Left cardiac atrium (tissue), 4 donors: Measurements from ENCODE around the gene CSTF2T. TPM values are rescaled to one million over a fixed set of nuclear protein-coding genes. Genes with fewer than 3 reads are reported as not detected.

Experiments
- ATAC-seq, 2 donors: fragments of 200-7000 bp; cut with Tn5 transposase; one replicate each; pipeline ENCODE4 v1.9.1; 2020; ENCODE audit warnings: mild to moderate bottlenecking in 2 of 2, moderate library complexity in 2 of 2
- DNase-seq: peaks from one replicate; pipeline ENCODE4 v3.0.0-alpha.2; 2020
- intact Hi-C, 2 donors: fragments of 100-400 bp; cut with DNase I; formaldehyde crosslinking; loops; one replicate each; pipeline versions ENCODE4 v1.14.1 to v1.15.1; 2022 to 2023
- long read RNA-seq: library from polyadenylated mRNA; unstranded; transcript quantifications from one replicate; pipeline ENCODE4 v2.0.0, GENCODE V29; 2021
- total RNA-seq, 2 donors: library from RNA; stranded (reverse); fragmentation: NEBNext Ultra II Directional; extraction: Animal tissue kit (Norgen Biotek cat#: 25700); gene quantifications; one replicate each; pipeline ENCODE4 v1.2.1, GENCODE V29; 2021
- donor health status: DM: no; HTN: yes; CAD: no.
- donor health status: DM: no; HTN: yes; CAD: no; lungs with severe emphysema.
- donor health status: DM: yes; HTN: yes; CAD: no.
- donor health status: Dilated cardiomyopathy.

CSTF2T gene, protein sequence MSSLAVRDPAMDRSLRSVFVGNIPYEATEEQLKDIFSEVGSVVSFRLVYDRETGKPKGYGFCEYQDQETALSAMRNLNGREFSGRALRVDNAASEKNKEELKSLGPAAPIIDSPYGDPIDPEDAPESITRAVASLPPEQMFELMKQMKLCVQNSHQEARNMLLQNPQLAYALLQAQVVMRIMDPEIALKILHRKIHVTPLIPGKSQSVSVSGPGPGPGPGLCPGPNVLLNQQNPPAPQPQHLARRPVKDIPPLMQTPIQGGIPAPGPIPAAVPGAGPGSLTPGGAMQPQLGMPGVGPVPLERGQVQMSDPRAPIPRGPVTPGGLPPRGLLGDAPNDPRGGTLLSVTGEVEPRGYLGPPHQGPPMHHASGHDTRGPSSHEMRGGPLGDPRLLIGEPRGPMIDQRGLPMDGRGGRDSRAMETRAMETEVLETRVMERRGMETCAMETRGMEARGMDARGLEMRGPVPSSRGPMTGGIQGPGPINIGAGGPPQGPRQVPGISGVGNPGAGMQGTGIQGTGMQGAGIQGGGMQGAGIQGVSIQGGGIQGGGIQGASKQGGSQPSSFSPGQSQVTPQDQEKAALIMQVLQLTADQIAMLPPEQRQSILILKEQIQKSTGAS
- 10 to 100 TPM; 19.2 to 23.7 TPM for total RNA-seq
- long read RNA-seq, full-length matches to known transcripts: 13 of 13 reads
- long read RNA-seq, partial matches to known transcripts: 0 of 13 reads
- long read RNA-seq, other reads (novel, unspliced or antisense): 0 of 13 reads

DNA sequence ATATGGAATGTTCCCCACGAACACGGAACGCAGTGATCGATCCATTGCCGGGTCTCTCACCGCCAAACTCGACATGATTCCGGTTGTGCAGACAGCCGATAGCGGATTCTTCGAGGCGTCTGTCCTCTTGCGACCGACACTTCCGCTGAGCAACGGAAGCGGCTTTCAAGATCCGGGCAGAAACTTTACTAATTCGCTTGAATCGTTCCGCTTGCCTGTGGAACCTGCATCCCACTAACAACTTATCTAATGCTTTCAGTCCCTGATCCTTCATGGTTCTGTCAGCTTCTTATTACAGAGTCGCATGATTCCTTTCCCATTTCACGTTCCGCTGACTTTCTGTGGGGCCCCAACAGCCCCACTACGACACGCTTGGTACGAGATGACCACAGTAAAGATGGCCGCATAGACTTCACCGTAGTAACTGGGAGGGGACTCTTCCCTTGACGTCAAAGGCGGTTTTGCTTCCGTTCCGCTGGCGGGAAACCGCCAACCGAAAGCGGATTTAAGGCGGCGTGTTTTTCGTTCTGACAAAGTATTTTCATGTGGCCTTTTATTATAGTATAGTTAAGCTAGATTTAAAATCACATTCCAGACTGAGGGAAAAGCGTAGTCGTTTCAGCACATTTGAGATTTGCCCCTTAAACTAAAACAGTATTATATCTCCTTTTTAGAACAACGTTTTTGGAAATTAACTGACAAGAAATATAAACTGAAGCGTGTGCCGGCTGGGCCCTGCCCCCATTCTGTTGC is at the start of gene CSTF2T:
Gene CSTF2T (minus strand): TSS at position 121 of the 753 bp plus-strand sequence. CDS start 46 bp downstream, at position 75.
- peak; percentile 96 to 98 for ATAC-seq
- peak; percentile 91 for DNase-seq
- intact Hi-C loops: no loop called here

DNA sequence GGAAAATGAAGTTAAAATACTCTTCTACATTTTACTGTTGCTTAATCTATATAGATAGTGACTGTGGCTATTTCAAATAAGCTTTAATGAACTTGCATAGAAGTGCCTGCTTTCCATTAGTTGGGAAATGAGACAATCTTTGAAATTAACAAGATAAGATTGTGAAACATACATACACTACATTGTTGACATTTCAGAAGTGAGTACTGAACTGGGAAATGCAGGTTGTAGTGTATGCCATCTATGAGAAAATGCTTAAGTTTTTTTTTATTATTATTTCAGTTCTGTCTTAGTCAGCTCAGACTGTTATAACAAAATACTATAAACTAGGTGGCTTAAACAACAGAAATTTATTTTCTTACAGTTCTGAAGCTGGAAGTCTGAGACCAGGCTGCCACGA is 49.6 kb upstream of the CSTF2T start:
- DNase-seq (no peak), ATAC-seq (no peak)
- intact Hi-C loops: no loop called here

DNA sequence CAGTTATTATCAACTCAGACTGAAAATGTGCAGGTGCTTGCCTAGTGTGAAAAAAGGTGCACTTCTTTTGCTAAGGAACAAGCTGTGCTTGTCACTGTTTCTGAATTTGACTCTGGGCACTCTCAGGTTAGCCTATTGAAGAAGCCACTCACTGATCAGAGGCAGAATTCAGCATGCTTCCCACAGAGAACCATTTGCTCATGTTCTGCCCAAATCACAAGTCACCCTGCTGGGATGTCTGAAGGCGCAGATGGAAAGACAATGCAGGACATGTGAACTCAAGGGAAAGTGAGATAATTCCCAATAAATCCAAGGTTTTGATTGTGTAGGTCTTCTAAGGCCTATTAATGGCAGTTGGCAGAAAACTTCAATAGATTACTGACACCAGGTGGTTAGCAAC is 47.8 kb upstream of the CSTF2T start:
- ATAC-seq (no peak), DNase-seq (no peak)
- intact Hi-C loops: no loop called here

DNA sequence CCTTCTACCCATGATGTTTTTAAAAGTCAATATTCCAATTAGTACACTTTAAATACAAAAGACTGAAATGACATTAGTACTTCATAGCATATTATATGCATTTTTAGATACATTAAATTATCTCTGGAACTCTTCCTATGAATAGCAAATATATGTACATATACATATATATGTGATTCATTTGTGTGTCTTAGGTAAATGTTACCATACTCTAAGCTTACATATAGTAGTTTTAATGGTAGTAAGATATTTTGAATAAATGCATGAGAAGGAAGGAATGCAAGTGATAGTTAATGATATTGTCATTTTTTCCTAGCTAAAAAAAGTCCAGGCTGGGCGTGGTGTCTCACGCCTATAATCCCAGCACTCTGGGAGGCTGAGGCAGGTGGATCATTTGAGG is 46.0 kb upstream of the CSTF2T start:
- intact Hi-C loops: no loop called here
- DNase-seq: no peak

DNA sequence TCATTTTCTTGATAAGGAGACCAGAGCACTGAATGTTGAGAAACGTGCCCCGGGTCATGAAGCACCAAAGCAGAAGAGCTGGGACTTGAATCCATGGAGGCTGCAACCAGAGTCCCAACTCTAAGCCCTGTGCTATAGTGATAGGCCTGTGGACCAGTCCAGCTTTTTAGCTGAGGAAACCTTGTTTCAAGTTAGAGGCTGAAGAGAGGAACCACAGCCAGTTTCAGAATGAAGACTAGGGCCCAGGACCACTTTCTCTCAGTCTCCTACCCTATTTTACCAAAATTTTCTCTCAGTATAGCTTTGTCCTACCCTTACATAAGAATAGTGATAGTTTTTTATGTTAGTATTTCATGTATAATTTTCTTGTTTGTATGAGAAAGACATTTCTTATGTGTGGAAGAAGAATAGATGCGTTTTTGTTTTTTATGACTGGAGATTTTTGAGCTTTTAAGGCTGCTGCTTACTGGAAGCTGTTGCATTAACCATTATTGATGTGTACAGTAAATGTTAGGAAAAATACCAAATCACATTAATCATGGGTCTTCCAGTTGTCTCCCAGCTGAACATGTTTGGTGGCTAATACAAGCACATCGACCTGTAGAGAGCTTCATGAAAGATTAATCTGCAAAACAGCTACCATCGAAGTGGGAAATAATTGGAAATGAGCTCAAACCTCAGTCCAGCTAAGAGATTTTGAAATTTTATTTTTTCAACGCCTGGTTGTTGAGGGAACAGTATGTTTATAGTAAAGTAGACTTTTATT is 45.0 kb upstream of the CSTF2T start:
- ATAC-seq (no peak), DNase-seq (no peak)
- intact Hi-C loops: no loop called here

More for the DNA sequence above, 46.0 kb upstream of the CSTF2T start:
- ATAC-seq: no peak

DNA sequence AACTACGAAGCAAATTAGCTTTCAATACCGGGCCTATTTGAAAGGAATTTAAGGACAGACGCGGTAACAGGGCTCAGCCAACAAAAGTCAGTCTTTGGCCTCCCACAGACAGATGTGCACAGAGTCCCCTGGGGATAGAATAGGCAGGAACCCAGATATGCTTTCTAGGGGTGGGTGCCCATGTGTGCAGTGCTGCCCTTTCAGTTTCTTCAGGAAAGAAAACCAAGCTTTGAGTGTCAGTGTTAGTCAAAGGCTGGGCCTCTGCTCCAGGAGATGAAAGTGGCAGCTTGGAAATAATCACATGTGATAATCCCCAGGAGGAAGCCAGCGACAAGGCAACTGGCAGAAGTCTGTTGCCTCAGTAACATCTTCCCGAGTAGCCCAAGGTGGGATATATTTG is 43.8 kb upstream of the CSTF2T start:
- DNase-seq: no peak
- peak in 1 of 2 donors; percentile 30 for ATAC-seq
- intact Hi-C loops: no loop called here

DNA sequence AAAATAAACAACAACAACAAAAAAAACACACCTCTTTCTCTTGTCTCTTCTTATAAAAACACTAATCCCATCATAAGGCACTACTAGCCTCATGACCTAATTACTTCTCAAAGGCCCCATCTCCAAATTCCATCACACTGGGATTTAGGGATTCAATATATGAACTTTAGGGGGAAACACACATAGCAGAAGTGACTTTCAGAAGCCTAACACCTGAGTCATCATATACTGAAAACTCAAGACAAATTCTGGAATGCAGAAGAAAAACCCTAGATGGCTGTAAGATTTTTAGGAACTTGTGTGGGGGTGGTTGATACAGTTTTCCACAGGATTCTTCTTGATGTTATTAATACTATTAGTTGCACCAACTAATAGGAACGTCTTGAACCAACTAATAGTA is 33.7 kb upstream of the CSTF2T start:
- no peak for DNase-seq
- no peak for ATAC-seq
- intact Hi-C loops: no loop called here

DNA sequence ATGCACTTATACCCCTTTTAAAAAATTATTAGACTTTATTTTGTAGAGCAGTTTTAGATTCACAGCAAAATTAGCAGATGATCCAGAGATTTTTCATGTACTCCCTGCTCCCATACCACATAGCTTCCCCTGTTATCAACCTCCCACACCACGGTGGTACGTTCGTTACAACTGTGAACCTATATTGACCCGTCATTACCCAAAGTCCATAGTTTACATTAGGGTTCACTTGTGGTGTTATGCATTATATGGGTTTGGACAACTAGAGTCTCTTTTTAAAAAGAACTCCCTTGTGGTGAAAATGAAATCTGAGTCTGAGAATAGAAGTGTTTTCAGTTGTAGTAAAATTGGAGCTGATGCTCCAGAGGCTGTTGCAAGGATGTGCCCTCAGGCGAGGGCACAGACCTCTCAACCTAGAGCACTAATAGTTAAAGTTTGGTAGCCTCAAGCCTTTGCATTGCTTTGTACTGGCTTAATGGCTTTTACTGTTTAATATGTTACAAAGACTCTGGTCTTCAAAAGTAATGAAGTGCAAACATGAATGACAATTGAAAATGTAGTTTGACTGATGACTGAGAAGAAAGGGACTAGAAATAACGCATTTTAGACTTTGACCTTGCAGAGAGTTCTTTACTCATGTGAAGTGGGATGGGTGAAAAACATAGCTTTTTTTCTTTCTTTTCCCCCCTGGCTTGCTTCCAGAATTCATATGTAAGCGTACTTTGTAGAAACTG is 30.6 kb upstream of the CSTF2T start:
- intact Hi-C loops: no loop called here
- no peak for ATAC-seq
- no peak for DNase-seq

DNA sequence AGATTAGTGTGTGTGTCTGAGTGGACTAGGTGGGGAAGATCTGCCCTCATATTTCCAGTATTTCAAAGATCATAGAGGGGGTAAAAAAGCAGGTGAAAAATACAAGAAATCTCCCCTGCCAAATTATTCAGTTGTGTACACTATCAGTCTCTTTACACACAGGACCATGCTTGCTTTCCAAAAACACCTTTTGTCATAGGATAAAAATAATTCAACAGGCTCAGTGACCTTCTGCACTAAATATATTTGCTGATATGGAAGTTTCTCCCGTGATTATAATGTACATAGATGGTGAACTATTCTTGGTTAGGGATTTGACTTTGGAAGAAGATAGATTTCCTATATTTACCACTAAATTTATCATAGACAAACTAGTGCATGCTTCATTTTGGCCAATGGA is 24.6 kb upstream of the CSTF2T start:
- DNase-seq (no peak), ATAC-seq (no peak)
- intact Hi-C loops: no loop called here

DNA sequence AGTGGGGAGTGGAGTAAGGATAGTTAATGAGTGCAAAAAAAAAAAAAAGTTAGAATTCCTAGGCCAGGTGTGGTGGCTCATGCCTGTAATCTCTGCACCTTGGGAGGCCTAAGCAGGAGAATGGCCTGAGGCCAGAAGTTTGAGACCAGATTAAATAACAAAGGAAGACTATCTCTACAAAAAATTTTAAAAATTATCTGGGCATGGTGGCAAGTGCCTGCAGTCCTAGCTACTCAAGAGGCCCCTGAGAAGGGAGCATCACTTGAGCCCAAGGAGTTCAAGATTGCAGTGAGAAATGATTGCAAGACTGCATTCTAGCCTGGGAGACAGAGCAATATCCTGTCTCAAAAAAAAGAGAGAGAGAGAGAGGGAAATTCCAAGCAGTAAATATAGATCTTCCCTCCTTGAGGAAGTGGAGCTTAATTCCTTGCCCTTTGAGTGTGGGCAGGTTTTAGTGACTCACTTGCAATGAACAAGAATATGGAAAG is 19.5 kb upstream of the CSTF2T start:
- ATAC-seq (peak in 1 of 2 donors; percentile 33), DNase-seq (no peak)
- intact Hi-C loops: no loop called here

DNA sequence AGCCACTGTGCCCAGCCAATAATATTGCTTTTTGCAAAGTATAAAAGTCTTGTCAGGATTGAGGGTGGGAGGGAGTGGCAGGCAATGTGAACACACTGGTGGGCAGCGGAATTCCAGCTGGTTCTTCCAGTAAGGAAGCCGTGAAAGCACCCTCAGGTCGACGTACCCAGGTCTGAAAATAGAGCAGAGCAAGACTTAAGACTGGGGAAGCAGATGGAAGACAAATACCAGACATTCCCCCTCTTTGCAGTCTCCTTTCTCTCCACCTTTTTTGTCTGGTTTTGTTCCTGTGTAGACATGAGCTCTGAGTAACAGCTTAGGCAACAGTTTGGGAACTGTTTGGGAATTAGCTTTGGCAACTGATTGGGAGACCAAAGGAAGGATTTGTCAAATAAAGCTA is 17.6 kb upstream of the CSTF2T start:
- DNase-seq: no peak
- peak in 1 of 2 donors; percentile 26 for ATAC-seq
- intact Hi-C loops: no loop called here

DNA sequence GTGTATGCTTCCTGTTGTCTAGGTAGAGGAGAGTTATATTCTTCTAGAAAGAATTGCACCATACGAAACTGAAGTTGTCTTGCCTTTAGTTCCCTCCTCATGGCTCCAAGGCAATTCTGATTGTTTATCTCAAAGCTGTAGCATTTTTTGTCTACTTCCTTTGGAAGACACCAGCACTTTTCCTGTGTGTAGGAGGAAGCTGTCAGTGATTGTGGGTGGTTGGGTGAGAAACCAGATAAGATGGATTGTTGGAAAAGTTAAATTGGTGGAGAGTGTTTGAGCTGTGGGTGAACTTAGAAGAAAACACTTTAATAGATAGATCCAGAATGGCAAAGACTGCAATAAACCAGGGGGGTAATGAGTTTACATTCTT is 12.1 kb upstream of the CSTF2T start:
- no peak for DNase-seq
- intact Hi-C loops: no loop called here
- ATAC-seq: peak in 1 of 2 donors; percentile 44

DNA sequence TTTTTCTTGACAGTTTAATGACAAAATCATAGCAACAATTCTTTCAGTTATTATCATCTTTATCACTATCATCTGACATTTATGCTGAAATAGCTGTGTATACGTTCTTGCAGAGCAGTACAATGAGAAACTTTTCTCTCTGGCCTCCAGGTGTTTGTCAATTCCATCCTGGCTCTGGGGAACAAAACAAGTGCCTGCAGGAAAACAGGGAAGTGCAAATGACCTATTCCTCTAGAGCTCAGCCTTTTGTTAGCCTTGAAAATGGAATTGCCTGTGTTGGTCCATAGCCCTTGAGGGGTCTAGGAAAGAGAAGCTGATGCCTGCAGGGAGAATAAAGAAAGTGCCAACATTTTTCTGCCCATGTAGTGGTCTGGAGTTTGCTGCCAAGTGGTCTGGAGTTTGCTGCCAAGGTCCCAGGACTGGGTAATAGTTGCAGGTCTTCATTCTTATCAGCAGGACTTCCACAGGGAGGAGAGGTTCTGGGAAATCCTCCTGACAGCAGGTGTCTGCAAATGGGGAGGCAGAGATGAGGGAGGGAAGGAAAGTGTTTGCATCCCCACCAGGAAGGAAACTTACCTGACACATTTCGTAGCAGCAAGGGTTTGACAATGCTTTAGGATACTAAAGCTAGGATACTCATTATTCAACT is 10.1 kb upstream of the CSTF2T start:
- ATAC-seq: no peak
- no peak for DNase-seq
- intact Hi-C loops: loop anchor here in 1 of 2 donors (5.0 kb wide), 1 partner anchor 253 kb away; no protein-coding TSS in a partner anchor

DNA sequence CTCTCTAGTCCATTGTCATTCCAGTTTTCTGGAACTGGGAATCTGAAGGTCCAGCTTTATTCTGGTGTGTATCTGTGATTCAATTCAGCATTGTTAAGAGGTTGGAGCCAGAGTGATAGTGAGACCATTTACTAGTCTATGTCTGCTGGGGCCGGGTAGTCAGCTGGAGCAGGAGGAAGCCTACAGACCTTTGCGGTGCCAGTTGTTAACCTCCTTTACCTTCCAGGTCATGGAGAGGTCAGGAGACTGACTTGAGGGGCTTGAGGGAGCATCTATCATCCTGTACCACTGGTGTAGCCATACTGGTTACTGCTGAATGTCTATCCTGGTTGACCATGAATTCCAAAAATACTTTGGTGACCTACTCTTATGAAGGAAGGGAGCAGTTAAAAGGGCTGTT is 9.2 kb upstream of the CSTF2T start:
- intact Hi-C loops: loop anchor here in 1 of 2 donors (5.0 kb wide), 1 partner anchor 254 kb away; no protein-coding TSS in a partner anchor

DNA sequence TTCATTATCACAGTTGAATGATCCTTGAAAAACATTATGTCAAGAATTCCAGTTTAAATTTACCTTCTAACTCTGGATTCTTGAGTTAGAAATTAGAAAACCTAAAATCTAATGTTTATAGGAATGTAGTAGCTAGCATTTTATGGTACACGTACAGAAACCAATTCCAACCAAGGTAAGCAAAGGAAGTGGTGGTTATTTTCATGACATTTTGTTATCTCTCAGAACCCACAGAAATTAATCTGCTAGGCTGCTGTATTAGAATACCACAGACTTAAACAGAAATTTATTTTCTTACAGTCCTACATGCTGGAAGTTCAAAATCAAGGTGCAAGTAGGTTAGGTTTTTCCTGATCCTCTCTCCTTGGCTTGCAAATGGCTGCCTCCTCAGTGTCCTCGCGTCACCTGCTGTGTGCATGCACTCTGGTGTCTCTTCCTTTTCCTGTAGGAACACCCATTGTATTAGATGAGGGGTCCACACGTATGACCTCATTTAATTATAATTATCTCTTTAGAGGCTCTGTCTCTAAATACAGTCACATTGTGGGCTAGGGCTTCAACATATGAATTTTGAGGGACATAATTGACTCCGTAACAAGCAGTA is 8.5 kb upstream of the CSTF2T start:
- intact Hi-C loops: loop anchor here in 1 of 2 donors (5.0 kb wide), 1 partner anchor 254 kb away; no protein-coding TSS in a partner anchor
- DNase-seq (no peak), ATAC-seq (no peak)

More for the DNA sequence above, 9.2 kb upstream of the CSTF2T start:
- DNase-seq (no peak), ATAC-seq (no peak)

DNA sequence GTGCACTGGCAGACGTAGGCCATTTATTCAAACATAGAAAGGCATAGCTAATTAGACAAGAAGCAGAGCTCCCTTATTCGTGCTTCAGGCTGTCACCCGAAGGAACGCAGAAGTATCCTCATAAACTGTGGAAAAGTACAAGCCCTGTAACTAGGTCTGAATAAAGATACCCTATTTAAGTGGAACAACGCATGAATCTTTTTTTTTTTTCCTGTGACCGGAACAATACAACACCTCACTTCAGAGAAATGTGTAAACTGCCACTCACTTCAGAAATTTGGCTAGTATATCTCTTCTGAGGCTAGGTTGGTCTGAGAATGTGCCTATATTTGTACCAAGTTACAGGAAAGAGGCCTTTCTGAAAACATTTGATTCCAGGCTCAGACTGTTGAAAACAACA is 8.0 kb upstream of the CSTF2T start:
- DNase-seq: no peak
- ATAC-seq: peak in 1 of 2 donors; percentile 11
- intact Hi-C loops: loop anchor here in 1 of 2 donors (5.0 kb wide), 1 partner anchor 255 kb away; no protein-coding TSS in a partner anchor

DNA sequence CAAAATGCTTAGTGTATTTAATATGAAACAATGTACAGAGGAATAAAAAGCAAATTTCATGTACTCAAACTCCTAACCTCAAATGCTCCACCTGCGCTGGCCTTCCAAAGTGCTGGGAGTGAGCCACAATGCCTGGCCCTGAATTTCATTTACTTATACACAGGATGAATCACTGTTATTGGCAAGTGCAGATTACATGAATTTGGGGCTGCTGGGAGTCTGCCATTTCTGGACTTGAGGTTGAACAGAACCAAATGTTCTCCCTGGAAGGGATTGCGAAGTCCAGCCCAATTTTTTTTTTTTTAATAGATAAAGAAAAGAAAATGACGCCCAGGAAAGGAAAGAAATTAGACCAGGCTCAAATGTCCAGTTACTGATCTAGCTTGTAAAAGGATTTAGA is 6.8 kb upstream of the CSTF2T start:
- peak; percentile 91 to 94 for ATAC-seq
- intact Hi-C loops: loop anchor here in 1 of 2 donors (5.0 kb wide), 1 partner anchor 256 kb away; no protein-coding TSS in a partner anchor
- peak; percentile 82 for DNase-seq
